ENCODE measurements around the gene FARS2. TPM values are rescaled to one million over a fixed set of nuclear protein-coding genes. Genes with fewer than 3 reads are reported as not detected.

The FARS2 gene
- polyA plus RNA-seq, 1 donor (not counting 4 experiments of a cell fraction or from before 2014, with no cell fraction given) = 21.3 TPM

GRCh38 chr6:5673019-5673790 is 411.9 kb downstream of the FARS2 start:
- Histone ChIP-seq H3K9me3 (ENCODE audit: control insufficient read depth, low read depth, low read length) (no peaks in the 10 kb centered on the region), H3K4me1 (ENCODE audit: control insufficient read depth, extremely low read depth, insufficient read depth, low read length) (peaks cover 51% of the 10 kb centered on the region), H3K4me3 (ENCODE audit: control insufficient read depth in 2 of 3, extremely low read depth in 1 of 3, insufficient read depth in 2 of 3, low read depth in 1 of 3, low read length in 3 of 3) (no peak overlapping the region), H3K4me2 (ENCODE audit: control insufficient read depth, extremely low read depth, insufficient read depth, low read depth, low read length) (peak overlapping the region; percentile 49), H3K9ac (ENCODE audit: control insufficient read depth, extremely low read depth, insufficient read depth, low read length) (peak overlapping the region; percentile 16), H3K79me2 (ENCODE audit: control insufficient read depth, insufficient read depth, low read length) (no peaks in the 10 kb centered on the region), H3K9me1 (ENCODE audit: control insufficient read depth, extremely low read depth, insufficient read depth, low read length) (no peaks in the 10 kb centered on the region), H3K27me3 (ENCODE audit: control insufficient read depth, extremely low read depth, insufficient read depth, low read length) (no peaks in the 10 kb centered on the region), H3K27ac (ENCODE audit: control insufficient read depth, insufficient read depth, low read length) (peak overlapping the region; percentile 90), H2AFZ (ENCODE audit: control insufficient read depth, low read length) (no peak overlapping the region), H3K36me3 (ENCODE audit: control insufficient read depth in 2 of 2, extremely low read depth in 1 of 2, insufficient read depth in 2 of 2, low read length in 2 of 2) (no peaks in the 10 kb centered on the region), H4K20me1 (ENCODE audit: control insufficient read depth, extremely low read depth, insufficient read depth, low read length) (no peaks in the 10 kb centered on the region)
- dilution Hi-C loops (cut with MboI; ENCODE audit: extremely low pct_ligation_motif_present, low sequenced_read_pairs) = no loop called here
- DNase-seq (ENCODE audit: low read depth, low spot score) (no peak), FAIRE-seq (no peak)
- TF ChIP-seq CTCF (optimal IDR thresholded peaks at IDR 0.05 in 1 of 3, IDR thresholded peaks at IDR 0.05 in 1 of 3, conservative IDR thresholded peaks at IDR 0.05 in 1 of 3; ENCODE audit: extremely low read depth in 1 of 3, insufficient read depth in 2 of 3, low read length in 3 of 3) = no peak
- TF ChIP-seq EZH2 (IDR thresholded peaks at IDR 0.05; ENCODE audit: low read length) = no peak

GRCh38 chr6:5674141-5674540 is 412.8 kb downstream of the FARS2 start:
- FAIRE-seq (no peak), DNase-seq (ENCODE audit: low read depth, low spot score) (no peak)
- Histone ChIP-seq H3K4me2 (ENCODE audit: control insufficient read depth, extremely low read depth, insufficient read depth, low read depth, low read length) (no peak overlapping the region), H3K9ac (ENCODE audit: control insufficient read depth, extremely low read depth, insufficient read depth, low read length) (no peak overlapping the region), H2AFZ (ENCODE audit: control insufficient read depth, low read length) (no peak overlapping the region), H3K27ac (ENCODE audit: control insufficient read depth, insufficient read depth, low read length) (no peak overlapping the region), H3K4me3 (ENCODE audit: control insufficient read depth in 2 of 3, extremely low read depth in 1 of 3, insufficient read depth in 2 of 3, low read depth in 1 of 3, low read length in 3 of 3) (no peak overlapping the region), H3K4me1 (ENCODE audit: control insufficient read depth, extremely low read depth, insufficient read depth, low read length) (peaks cover 51% of the 10 kb centered on the region), H3K27me3 (ENCODE audit: control insufficient read depth, extremely low read depth, insufficient read depth, low read length) (no peaks in the 10 kb centered on the region), H3K79me2 (ENCODE audit: control insufficient read depth, insufficient read depth, low read length) (no peaks in the 10 kb centered on the region), H3K9me1 (ENCODE audit: control insufficient read depth, extremely low read depth, insufficient read depth, low read length) (no peaks in the 10 kb centered on the region), H4K20me1 (ENCODE audit: control insufficient read depth, extremely low read depth, insufficient read depth, low read length) (no peaks in the 10 kb centered on the region), H3K36me3 (ENCODE audit: control insufficient read depth in 2 of 2, extremely low read depth in 1 of 2, insufficient read depth in 2 of 2, low read length in 2 of 2) (no peaks in the 10 kb centered on the region), H3K9me3 (ENCODE audit: control insufficient read depth, low read depth, low read length) (no peaks in the 10 kb centered on the region)
- dilution Hi-C loops (cut with MboI; ENCODE audit: extremely low pct_ligation_motif_present, low sequenced_read_pairs) = no loop called here
- TF ChIP-seq CTCF (optimal IDR thresholded peaks at IDR 0.05 in 1 of 3, IDR thresholded peaks at IDR 0.05 in 1 of 3, conservative IDR thresholded peaks at IDR 0.05 in 1 of 3; ENCODE audit: extremely low read depth in 1 of 3, insufficient read depth in 2 of 3, low read length in 3 of 3) = no peak
- no peak for TF ChIP-seq EZH2 (IDR thresholded peaks at IDR 0.05; ENCODE audit: low read length)
